Upper lobe of left lung (tissue), 4 donors: Measurements from ENCODE around the gene NFKB1.

ENCODE experiments used
- CTCF ChIP-seq, 6 experiments: fragments of 450-650 bp in 4 of 6; fragments of 200-600 bp in 2 of 6; sonication (generic) in 2 of 6; IDR thresholded peaks; one replicate each; pipeline ENCODE4 v1.5.1; 2016 to 2019; ENCODE audit warnings: antibody characterized with exemption in 6 of 6
- POLR2A ChIP-seq, 4 donors: fragments of 450-650 bp; IDR thresholded peaks; one replicate each; pipeline ENCODE4 v1.5.1; 2016 to 2017; ENCODE audit warnings: antibody characterized with exemption in 4 of 4, mild to moderate bottlenecking in 2 of 4

DNA sequence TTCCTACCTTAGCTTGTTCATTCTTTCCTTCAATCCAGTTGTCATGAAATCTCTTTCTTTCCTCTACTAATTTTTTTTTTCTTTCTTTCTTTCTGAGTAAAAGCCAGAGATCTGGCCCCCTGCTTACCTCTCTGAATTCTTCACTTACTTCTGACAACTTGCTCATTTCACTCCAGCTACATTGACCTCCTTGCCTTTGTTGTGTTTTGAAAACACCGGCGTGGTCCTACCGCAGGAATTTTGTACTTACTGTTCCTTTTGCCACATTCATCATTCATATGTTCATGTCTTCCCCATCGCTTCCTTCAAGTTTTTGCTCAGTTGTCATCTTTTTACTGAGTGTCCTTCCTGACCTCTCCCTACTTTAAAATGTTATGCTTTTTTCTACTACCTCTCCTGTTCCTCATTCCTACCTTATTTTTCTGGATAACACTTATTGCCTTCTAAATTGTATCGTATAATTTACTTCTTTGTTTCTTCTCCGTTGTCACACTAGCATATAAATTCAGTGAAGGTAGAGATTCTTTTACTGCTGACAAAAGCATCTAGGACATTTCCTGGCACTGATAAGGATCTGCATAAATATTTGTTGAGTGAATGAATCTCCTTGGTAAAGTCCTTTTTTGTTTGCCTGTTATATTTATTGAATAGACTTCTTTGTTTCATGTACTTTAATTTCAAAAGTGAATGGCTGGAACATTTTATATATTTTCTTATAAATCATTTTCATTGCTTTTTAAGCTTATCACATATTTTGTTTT, 74.4 kb downstream of the NFKB1 start:
- TF ChIP-seq POLR2A (IDR thresholded peaks at IDR 0.05) (no peak), CTCF (IDR thresholded peaks at IDR 0.05) (no peak)
